ENCODE data around the gene UMPS. TPM values are rescaled to one million over a fixed set of nuclear protein-coding genes. Genes with fewer than 3 reads are reported as not detected.

Gene UMPS
- total and polyA plus RNA-seq, 9 of the 15 experiments (the other 6 are each of a cell fraction or from before 2014, with no cell fraction given), result 28.9 to 91.0 (median 45.9) TPM

- peak; percentile 81 for TF ChIP-seq REST (IDR thresholded peaks at IDR 0.05; ENCODE audit: borderline replicate concordance)
- TF ChIP-seq REST (CRISPR knock-in tag; IDR thresholded peaks at IDR 0.05; ENCODE audit: low read depth), result no peak
- TF ChIP-seq TAF7 (tag; IDR thresholded peaks at IDR 0.05), result no peak
- no peak for TF ChIP-seq MAFF (IDR thresholded peaks at IDR 0.05; ENCODE audit: low read length)
- no peak for TF ChIP-seq SMARCE1 (IDR thresholded peaks at IDR 0.05)
- TF ChIP-seq SNRNP70 (optimal IDR thresholded peaks at IDR 0.05; ENCODE audit: low read depth, low read length), result no peak
- TF ChIP-seq ZBTB9 (CRISPR knock-in tag; IDR thresholded peaks at IDR 0.05), result no peak
- TF ChIP-seq ZNF77 (CRISPR knock-in tag; IDR thresholded peaks at IDR 0.05), result no peak
- TF ChIP-seq, protein P1, sequence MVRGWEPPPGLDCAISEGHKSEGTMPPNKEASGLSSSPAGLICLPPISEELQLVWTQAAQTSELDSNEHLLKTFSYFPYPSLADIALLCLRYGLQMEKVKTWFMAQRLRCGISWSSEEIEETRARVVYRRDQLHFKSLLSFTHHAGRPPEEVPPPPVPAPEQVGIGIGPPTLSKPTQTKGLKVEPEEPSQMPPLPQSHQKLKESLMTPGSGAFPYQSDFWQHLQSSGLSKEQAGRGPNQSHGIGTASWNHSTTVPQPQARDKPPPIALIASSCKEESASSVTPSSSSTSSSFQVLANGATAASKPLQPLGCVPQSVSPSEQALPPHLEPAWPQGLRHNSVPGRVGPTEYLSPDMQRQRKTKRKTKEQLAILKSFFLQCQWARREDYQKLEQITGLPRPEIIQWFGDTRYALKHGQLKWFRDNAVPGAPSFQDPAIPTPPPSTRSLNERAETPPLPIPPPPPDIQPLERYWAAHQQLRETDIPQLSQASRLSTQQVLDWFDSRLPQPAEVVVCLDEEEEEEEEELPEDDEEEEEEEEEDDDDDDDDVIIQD (CRISPR knock-in tag; IDR thresholded peaks at IDR 0.05), result no peak
- TF ChIP-seq CREM (IDR thresholded peaks at IDR 0.05; ENCODE audit: low read depth), result peak; percentile 38
- TF ChIP-seq KLF13 (tag; IDR thresholded peaks at IDR 0.05; ENCODE audit: borderline replicate concordance, low read depth), result no peak
- no peak for TF ChIP-seq ZFP1 (CRISPR knock-in tag; IDR thresholded peaks at IDR 0.05)
- TF ChIP-seq BRCA1 (IDR thresholded peaks at IDR 0.05), result no peak
- TF ChIP-seq BRCA1 (CRISPR knock-in tag; IDR thresholded peaks at IDR 0.05), result no peak
- TF ChIP-seq SAFB (IDR thresholded peaks at IDR 0.05; ENCODE audit: borderline replicate concordance, low read depth, low read length), result no peak
- no peak for TF ChIP-seq KDM2B (CRISPR knock-in tag; IDR thresholded peaks at IDR 0.05)
- TF ChIP-seq GTF2A2 (tag; IDR thresholded peaks at IDR 0.05), result no peak
- TF ChIP-seq SIN3B (IDR thresholded peaks at IDR 0.05; ENCODE audit: low read depth), result no peak
- no peak for TF ChIP-seq ETV6 (IDR thresholded peaks at IDR 0.05; ENCODE audit: borderline replicate concordance in 1 of 2, low read depth in 2 of 2, low read length in 1 of 2)
- no peak for TF ChIP-seq ETV6 (CRISPR knock-in tag; IDR thresholded peaks at IDR 0.05; ENCODE audit: borderline replicate concordance)
These were observed 31.1 kb downstream of the UMPS start (continued) for GRCh38 chr3:124761250-124761796.
